Osteocyte (in vitro differentiated cells): ENCODE data around the gene CYP2S1. TPM values are rescaled to one million over a fixed set of nuclear protein-coding genes. Genes with fewer than 3 reads are reported as not detected.

Experiments
- DNase-seq: peaks from one replicate; pipeline ENCODE4 v3.0.0; 2021; ENCODE audit warnings: mixed read lengths; ENCODE audit not compliant: unreplicated experiment; ENCODE audit errors: extremely low spot score
- H3K27ac Mint-ChIP-seq: one replicate; pipeline ENCODE4 v1.8.0; 2021; ENCODE audit warnings: mild to moderate bottlenecking, mixed read lengths; ENCODE audit not compliant: unreplicated experiment
- H3K27me3 Mint-ChIP-seq: one replicate; pipeline ENCODE4 v1.8.0; 2021; ENCODE audit warnings: mixed read lengths; ENCODE audit not compliant: unreplicated experiment
- H3K36me3 Mint-ChIP-seq: one replicate; pipeline ENCODE4 v1.8.0; 2021; ENCODE audit warnings: mixed read lengths; ENCODE audit not compliant: unreplicated experiment
- H3K4me1 Mint-ChIP-seq: one replicate; pipeline ENCODE4 v1.8.0; 2021; ENCODE audit warnings: mixed read lengths; ENCODE audit not compliant: unreplicated experiment
- H3K4me3 Mint-ChIP-seq: one replicate; pipeline ENCODE4 v1.8.0; 2021; ENCODE audit warnings: mild to moderate bottlenecking, moderate library complexity, mixed read lengths; ENCODE audit not compliant: unreplicated experiment
- H3K9me3 Mint-ChIP-seq: one replicate; pipeline ENCODE4 v1.8.0; 2021; ENCODE audit warnings: mixed read lengths; ENCODE audit not compliant: unreplicated experiment
- total RNA-seq: library from RNA; stranded (reverse); gene quantifications from 2 replicates; pipeline ENCODE4 v1.2.1, GENCODE V29; 2021
- TF ChIP-seq, protein P1 (sequence below): fragments of 200-600 bp; sonication (generic); IDR thresholded peaks from 2 replicates; pipeline ENCODE4 v1.5.0; 2021; ENCODE audit warnings: antibody characterized with exemption, mild to moderate bottlenecking, moderate library complexity

The CYP2S1 gene
- total RNA-seq, 1 donor from 2014 or later: not detected

DNA sequence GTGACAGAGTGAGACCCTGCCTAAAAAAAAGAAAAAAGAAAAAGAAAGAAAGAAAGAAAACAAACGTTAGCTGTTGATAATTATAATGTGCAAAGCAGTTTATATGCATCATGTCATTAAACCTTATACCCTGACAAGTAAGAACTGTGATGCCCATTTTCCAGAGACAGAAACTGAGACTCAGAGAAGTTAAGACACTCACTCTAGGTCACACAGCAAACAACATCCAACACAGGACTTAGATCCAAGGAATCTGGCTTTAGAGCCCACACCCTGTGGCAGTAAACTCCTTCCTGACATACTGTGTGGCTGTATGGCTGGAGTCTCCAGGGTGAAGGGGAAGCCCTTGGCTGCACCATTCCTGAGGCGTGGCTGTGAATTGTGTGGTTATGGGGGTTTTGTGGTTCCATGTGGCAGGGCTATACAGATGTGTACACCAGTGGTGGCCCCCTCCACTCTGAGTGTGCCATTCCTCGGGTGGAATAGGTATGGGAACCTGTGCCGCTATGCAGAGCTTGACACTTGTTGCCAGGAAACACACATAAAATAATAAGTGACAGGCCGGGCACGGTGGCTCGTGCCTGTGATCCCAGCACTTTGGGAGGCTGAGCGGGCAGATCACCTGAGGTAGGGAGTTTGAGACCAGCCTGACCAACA, 41.6 kb downstream of the CYP2S1 start:
- Mint-ChIP-seq H3K9me3 (no peaks in the 10 kb centered on the region), H3K27ac (no peak overlapping the region), H3K4me1 (no peaks in the 10 kb centered on the region), H3K4me3 (no peak overlapping the region), H3K27me3 (no peaks in the 10 kb centered on the region), H3K36me3 (peaks cover 30% of the 10 kb centered on the region)
- DNase-seq: no peak
- TF ChIP-seq, protein P1, sequence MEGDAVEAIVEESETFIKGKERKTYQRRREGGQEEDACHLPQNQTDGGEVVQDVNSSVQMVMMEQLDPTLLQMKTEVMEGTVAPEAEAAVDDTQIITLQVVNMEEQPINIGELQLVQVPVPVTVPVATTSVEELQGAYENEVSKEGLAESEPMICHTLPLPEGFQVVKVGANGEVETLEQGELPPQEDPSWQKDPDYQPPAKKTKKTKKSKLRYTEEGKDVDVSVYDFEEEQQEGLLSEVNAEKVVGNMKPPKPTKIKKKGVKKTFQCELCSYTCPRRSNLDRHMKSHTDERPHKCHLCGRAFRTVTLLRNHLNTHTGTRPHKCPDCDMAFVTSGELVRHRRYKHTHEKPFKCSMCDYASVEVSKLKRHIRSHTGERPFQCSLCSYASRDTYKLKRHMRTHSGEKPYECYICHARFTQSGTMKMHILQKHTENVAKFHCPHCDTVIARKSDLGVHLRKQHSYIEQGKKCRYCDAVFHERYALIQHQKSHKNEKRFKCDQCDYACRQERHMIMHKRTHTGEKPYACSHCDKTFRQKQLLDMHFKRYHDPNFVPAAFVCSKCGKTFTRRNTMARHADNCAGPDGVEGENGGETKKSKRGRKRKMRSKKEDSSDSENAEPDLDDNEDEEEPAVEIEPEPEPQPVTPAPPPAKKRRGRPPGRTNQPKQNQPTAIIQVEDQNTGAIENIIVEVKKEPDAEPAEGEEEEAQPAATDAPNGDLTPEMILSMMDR: no peak

GRCh38 chr19:41235480-41235879, 42.5 kb downstream of the CYP2S1 start:
- H3K27me3 Mint-ChIP-seq: no peaks in the 10 kb centered on the region
- no peak overlapping the region for H3K4me3 Mint-ChIP-seq
- no peak overlapping the region for H3K27ac Mint-ChIP-seq
- DNase-seq: no peak
- no peaks in the 10 kb centered on the region for H3K9me3 Mint-ChIP-seq
- peaks cover 31% of the 10 kb centered on the region for H3K36me3 Mint-ChIP-seq
- no peaks in the 10 kb centered on the region for H3K4me1 Mint-ChIP-seq
- TF ChIP-seq, protein P1: no peak

GRCh38 chr19:41238244-41238643, 45.2 kb downstream of the CYP2S1 start:
- Mint-ChIP-seq H3K27me3 (no peaks in the 10 kb centered on the region), H3K27ac (no peak overlapping the region), H3K4me1 (no peaks in the 10 kb centered on the region), H3K36me3 (peaks cover 24% of the 10 kb centered on the region), H3K4me3 (no peak overlapping the region), H3K9me3 (no peaks in the 10 kb centered on the region)
- TF ChIP-seq, protein P1: no peak
- no peak for DNase-seq

GRCh38 chr19:41239363-41239762, 46.3 kb downstream of the CYP2S1 start:
- no peak overlapping the region for H3K4me3 Mint-ChIP-seq
- H3K4me1 Mint-ChIP-seq: no peaks in the 10 kb centered on the region
- H3K27me3 Mint-ChIP-seq: no peaks in the 10 kb centered on the region
- H3K27ac Mint-ChIP-seq: no peak overlapping the region
- TF ChIP-seq, protein P1: no peak
- no peak for DNase-seq
- no peaks in the 10 kb centered on the region for H3K9me3 Mint-ChIP-seq
- peaks cover 26% of the 10 kb centered on the region for H3K36me3 Mint-ChIP-seq

- Mint-ChIP-seq H3K27ac (no peak overlapping the region), H3K9me3 (no peaks in the 10 kb centered on the region), H3K4me3 (no peak overlapping the region), H3K4me1 (no peaks in the 10 kb centered on the region), H3K27me3 (no peaks in the 10 kb centered on the region), H3K36me3 (peaks cover 25% of the 10 kb centered on the region)
- TF ChIP-seq, protein P1: no peak
- DNase-seq: no peak
Observed at GRCh38 chr19:41239961-41240574, 47.0 kb downstream of the CYP2S1 start.
